DOHH2 (cell line): ENCODE measurements around the gene CTIF.

Source experiments
- EZH2phosphoT487 ChIP-seq: fragments of 200-600 bp; sonication (generic); IDR thresholded peaks from 2 replicates; pipeline ENCODE4 v1.6.1; 2017; ENCODE audit warnings: borderline replicate concordance, mild to moderate bottlenecking, antibody characterized with exemption, low read length, moderate library complexity, mixed read lengths
- TF ChIP-seq, protein P1 (sequence below): fragments of 200-600 bp; sonication (generic); IDR thresholded peaks from one replicate; pipeline ENCODE4 v1.5.1; 2014; ENCODE audit warnings: antibody characterized with exemption, mild to moderate bottlenecking, low read depth, low read length; ENCODE audit not compliant: poor library complexity, severe bottlenecking

DNA sequence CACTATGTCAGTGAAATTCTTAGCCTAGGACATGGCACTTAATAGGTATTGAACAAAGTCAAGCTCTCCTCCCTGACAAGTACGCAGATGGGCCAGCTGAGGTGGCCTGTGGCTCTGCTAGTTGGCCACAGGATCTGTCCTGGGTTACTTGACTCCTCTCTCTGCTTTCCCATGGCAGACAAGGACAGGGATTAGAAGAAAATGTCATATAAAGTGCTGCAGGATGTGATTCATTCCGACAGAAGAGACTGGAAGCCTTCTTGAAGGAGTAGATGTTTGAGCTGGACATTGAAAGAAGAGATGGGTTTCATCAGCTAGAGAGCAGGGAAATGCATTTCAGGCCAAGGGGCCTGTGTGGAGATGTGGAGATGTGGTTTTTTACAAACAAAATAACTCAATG is 365.3 kb downstream of the CTIF start:
- TF ChIP-seq, protein P1, sequence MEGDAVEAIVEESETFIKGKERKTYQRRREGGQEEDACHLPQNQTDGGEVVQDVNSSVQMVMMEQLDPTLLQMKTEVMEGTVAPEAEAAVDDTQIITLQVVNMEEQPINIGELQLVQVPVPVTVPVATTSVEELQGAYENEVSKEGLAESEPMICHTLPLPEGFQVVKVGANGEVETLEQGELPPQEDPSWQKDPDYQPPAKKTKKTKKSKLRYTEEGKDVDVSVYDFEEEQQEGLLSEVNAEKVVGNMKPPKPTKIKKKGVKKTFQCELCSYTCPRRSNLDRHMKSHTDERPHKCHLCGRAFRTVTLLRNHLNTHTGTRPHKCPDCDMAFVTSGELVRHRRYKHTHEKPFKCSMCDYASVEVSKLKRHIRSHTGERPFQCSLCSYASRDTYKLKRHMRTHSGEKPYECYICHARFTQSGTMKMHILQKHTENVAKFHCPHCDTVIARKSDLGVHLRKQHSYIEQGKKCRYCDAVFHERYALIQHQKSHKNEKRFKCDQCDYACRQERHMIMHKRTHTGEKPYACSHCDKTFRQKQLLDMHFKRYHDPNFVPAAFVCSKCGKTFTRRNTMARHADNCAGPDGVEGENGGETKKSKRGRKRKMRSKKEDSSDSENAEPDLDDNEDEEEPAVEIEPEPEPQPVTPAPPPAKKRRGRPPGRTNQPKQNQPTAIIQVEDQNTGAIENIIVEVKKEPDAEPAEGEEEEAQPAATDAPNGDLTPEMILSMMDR, result no peak
- TF ChIP-seq EZH2phosphoT487, result no peak
